Esophagus (tissue), 2 donors: ENCODE measurements around the gene NOL4. TPM values are rescaled to one million over a fixed set of nuclear protein-coding genes. Genes with fewer than 3 reads are reported as not detected.
"Not testable (repeated sequence)": the region's sequence is repeated elsewhere in the genome, so short reads cannot be mapped to it uniquely, and the experiment has no call there.

Experiments
- H3K27ac ChIP-seq, 2 donors: one replicate each; pipeline ENCODE4 v1.5.1; 2013; ENCODE audit warnings: low read depth in 2 of 2, mild to moderate bottlenecking in 2 of 2, inconsistent platforms in 1 of 2, low read length in 1 of 2, moderate library complexity in 1 of 2
- H3K27me3 ChIP-seq, 2 donors: one replicate each; pipeline ENCODE4 v1.6.1; 2013; ENCODE audit warnings: low read length in 2 of 2, control low read depth in 1 of 2, mild to moderate bottlenecking in 1 of 2; ENCODE audit not compliant: insufficient read depth in 2 of 2, control insufficient read depth in 1 of 2
- H3K36me3 ChIP-seq, 2 donors: one replicate each; pipeline ENCODE4 v1.6.1; 2013; ENCODE audit warnings: low read length in 1 of 2; ENCODE audit not compliant: control insufficient read depth in 2 of 2, insufficient read depth in 2 of 2
- H3K4me1 ChIP-seq, 2 donors: one replicate each; pipeline ENCODE4 v1.6.1; 2013; ENCODE audit warnings: low read length in 1 of 2; ENCODE audit not compliant: control insufficient read depth in 2 of 2, insufficient read depth in 2 of 2
- H3K4me3 ChIP-seq, 2 donors: one replicate each; pipeline ENCODE4 v1.5.1; 2013; ENCODE audit warnings: low read length in 2 of 2, mild to moderate bottlenecking in 2 of 2, low read depth in 1 of 2, moderate library complexity in 1 of 2
- H3K9me3 ChIP-seq, 2 donors: one replicate each; pipeline ENCODE4 v1.6.1; 2013; ENCODE audit warnings: mild to moderate bottlenecking in 2 of 2, low read depth in 1 of 2, low read length in 1 of 2, moderate library complexity in 1 of 2; ENCODE audit not compliant: control insufficient read depth in 2 of 2, insufficient read depth in 1 of 2
- WGBS, 2 donors: extraction: QIAGEN DNeasy Blood & Tissue Kit; methylation state at CpG; one replicate each; pipeline ENCODE4 v1.1.7; 2013; 5-methylcytosine and 5-hydroxymethylcytosine counted together
- polyA plus RNA-seq, 2 donors: library from polyadenylated mRNA; stranded (reverse); fragments of 200-250 nt; gene quantifications; one replicate each; pipeline ENCODE4 v1.2.3, GENCODE V29; 2013
- donor health status: healthy with polysubstance abuse.
- donor health status: Bipolar disorder and iron deficiency.

NOL4 gene
- under 1 TPM in 1 of 2 donors, not detected in 1; 0.02 TPM for polyA plus RNA-seq

- WGBS, 2 donors: 2% methylated on average over 54 to 56 of the region's 56 CpGs
- H3K27me3 ChIP-seq: peaks cover 0 to 17% of the 10 kb centered on the region in 2 donors
- H3K27ac ChIP-seq: no peak within 1 kb of the TSS
- peaks cover 0 to 2% of the 10 kb centered on the region in 2 donors for H3K9me3 ChIP-seq
- H3K4me1 ChIP-seq: peaks cover 8 to 14% of the 10 kb centered on the region in 2 donors
- H3K36me3 ChIP-seq: no peaks in the 10 kb centered on the region
- peak within 1 kb of the TSS; percentile 14 to 32 for H3K4me3 ChIP-seq
These were observed at the start of gene NOL4 for GRCh38 chr18:34224423-34225217. TSS of gene NOL4 (minus strand) at chr18:34224913. CDS start at chr18:34223253, 1,660 bp downstream.

DNA sequence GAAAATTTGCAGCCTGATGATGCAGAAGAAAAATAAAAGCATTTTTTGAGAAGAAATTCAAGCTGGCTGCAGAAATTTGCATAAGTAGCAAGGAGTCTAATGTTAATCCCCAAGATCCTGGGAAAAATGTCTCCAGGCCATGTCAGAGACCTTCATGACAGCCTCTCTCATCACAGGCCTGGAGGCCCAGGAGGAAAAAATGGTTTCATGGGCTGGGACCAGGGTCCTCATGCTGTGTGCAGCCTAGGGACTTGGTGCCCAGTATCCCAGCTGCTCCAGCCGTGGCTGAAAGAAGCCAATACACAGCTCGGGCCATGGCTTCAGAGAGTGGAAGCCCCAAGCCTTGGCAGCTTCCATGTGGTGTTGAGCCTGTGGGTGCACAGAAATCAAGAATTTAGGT is 41.3 kb upstream of the NOL4 start:
- WGBS, 2 donors: 78 to 89% methylated on average over 2 of the region's 2 CpGs
- H3K4me3 ChIP-seq, H3K27ac ChIP-seq, H3K4me1 ChIP-seq, H3K27me3 ChIP-seq, H3K36me3 ChIP-seq, H3K9me3 ChIP-seq: not testable (repeated sequence)

DNA sequence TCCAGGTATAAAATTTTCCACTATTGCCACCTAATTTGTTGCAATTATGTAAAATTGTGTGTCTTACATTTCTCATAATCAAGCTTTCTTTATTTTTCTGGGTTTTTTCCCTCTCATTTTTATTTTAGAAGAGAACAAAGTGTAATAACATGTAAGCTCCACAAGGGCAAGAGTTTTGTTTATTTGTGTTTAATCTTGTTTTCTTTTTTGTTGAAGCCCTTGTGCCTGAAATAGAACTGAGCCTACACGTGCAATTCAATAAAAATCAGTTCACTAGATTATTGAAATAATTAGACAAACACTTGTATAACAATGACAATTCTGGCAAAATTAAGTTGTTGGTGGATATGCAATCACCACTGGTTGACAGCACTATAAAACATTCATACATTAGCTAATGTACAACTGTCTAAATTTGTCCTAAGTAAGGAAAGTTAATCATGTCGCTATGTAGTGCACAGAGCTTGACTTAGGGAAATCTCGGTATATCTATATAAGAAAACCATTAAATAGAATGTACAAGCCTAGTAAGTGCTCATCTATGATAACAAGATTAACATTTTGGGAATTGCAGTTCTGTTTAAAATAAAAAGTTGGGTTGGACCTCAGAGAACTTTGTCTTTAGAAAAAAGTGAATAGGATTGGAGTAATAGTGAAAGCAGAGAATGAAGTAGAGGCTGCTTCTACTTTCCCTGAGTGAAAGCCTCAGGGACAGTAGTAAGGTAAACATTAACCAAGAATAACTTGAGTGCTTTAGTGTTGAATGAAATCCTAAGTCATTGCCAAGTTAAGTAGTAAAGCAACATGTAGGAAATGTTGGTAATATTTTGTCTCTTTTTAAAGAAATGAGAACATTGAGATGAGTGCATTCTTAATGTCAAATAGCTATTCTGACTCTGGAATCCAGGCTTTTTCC is 37.4 kb upstream of the NOL4 start:
- WGBS, 2 donors: 64 to 72% methylated on average over 3 of the region's 3 CpGs
- Histone ChIP-seq H3K36me3 (no peaks in the 10 kb centered on the region), H3K4me3 (no peak overlapping the region), H3K4me1 (no peaks in the 10 kb centered on the region), H3K9me3 (peaks cover 0 to 3% of the 10 kb centered on the region in 2 donors), H3K27ac (no peak overlapping the region), H3K27me3 (no peaks in the 10 kb centered on the region)

DNA sequence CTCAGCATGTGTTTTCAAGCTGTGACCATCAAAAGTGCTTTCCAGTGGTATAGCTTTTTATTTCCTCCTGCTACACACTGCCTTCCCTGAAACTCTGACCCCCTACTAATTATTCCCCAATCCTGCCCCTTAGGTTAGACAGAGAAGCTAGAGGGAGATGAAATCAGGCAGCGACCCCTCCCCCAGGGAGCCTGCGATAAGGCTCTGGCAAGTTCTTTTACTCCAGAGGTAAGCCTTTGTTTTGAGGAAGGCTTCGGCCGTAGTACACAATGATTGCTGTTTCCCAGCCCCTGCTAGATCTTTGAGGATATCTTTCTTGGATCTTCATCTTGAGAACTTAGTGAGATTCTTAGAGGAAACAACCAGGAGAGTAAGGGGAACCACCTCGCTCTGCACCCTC is 33.5 kb upstream of the NOL4 start:
- no peaks in the 10 kb centered on the region for H3K36me3 ChIP-seq
- no peaks in the 10 kb centered on the region for H3K4me1 ChIP-seq
- H3K4me3 ChIP-seq: no peak overlapping the region
- H3K27ac ChIP-seq: no peak overlapping the region
- no peaks in the 10 kb centered on the region for H3K9me3 ChIP-seq
- no peaks in the 10 kb centered on the region for H3K27me3 ChIP-seq
- 49% methylated on average over 5 of the region's 5 CpGs for WGBS, 2 donors

- Histone ChIP-seq H3K36me3 (no peaks in the 10 kb centered on the region), H3K27ac (no peak overlapping the region), H3K9me3 (peaks cover 0 to 3% of the 10 kb centered on the region in 2 donors), H3K4me1 (no peaks in the 10 kb centered on the region), H3K4me3 (no peak overlapping the region), H3K27me3 (no peaks in the 10 kb centered on the region)
- WGBS, 2 donors: 72 to 75% methylated on average over 2 of the region's 2 CpGs
These were observed 27.2 kb upstream of the NOL4 start for GRCh38 chr18:34251919-34252318.

- Histone ChIP-seq H3K27ac (no peak overlapping the region), H3K27me3 (no peaks in the 10 kb centered on the region), H3K36me3 (no peaks in the 10 kb centered on the region), H3K4me3 (no peak overlapping the region), H3K9me3 (peaks cover 2 to 3% of the 10 kb centered on the region in 2 donors), H3K4me1 (no peaks in the 10 kb centered on the region)
- WGBS, 2 donors: 83 to 93% methylated on average over 3 of the region's 3 CpGs
These were observed 24.0 kb upstream of the NOL4 start for GRCh38 chr18:34248727-34249126.

- Histone ChIP-seq H3K36me3 (no peaks in the 10 kb centered on the region), H3K9me3 (peaks cover 0 to 2% of the 10 kb centered on the region in 2 donors), H3K4me3 (no peak overlapping the region), H3K27ac (no peak overlapping the region), H3K27me3 (no peaks in the 10 kb centered on the region), H3K4me1 (no peaks in the 10 kb centered on the region)
- WGBS, 2 donors: 55 to 71% methylated on average over 2 of the region's 2 CpGs
These were observed 18.0 kb upstream of the NOL4 start for GRCh38 chr18:34242739-34243138.

GRCh38 chr18:34233781-34234388 is 9.2 kb upstream of the NOL4 start:
- H3K27ac ChIP-seq, H3K27me3 ChIP-seq, H3K9me3 ChIP-seq, H3K4me3 ChIP-seq, H3K4me1 ChIP-seq, H3K36me3 ChIP-seq: not testable (repeated sequence)
- 95 to 96% methylated on average over 39 of the region's 39 CpGs for WGBS, 2 donors

GRCh38 chr18:34225218-34225553 is 473 bp upstream of the NOL4 start:
- H3K36me3 ChIP-seq: no peaks in the 10 kb centered on the region
- H3K9me3 ChIP-seq: peaks cover 0 to 2% of the 10 kb centered on the region in 2 donors
- H3K4me3 ChIP-seq: peak overlapping the region in 1 of 2 donors; percentile 32
- H3K4me1 ChIP-seq: peaks cover 8 to 14% of the 10 kb centered on the region in 2 donors
- WGBS, 2 donors: 15 to 20% methylated on average over 3 of the region's 3 CpGs
- peaks cover 0 to 17% of the 10 kb centered on the region in 2 donors for H3K27me3 ChIP-seq
- H3K27ac ChIP-seq: no peak overlapping the region
